GM19099 (cell line): ENCODE results near the gene SLC44A5.

Experiments
- POLR2A ChIP-seq: IDR thresholded peaks from 3 replicates; pipeline ENCODE4 v1.6.1; 2011; ENCODE audit warnings: low read depth; ENCODE audit not compliant: insufficient read length; ENCODE audit errors: extremely low read depth

SLC44A5 gene

DNA sequence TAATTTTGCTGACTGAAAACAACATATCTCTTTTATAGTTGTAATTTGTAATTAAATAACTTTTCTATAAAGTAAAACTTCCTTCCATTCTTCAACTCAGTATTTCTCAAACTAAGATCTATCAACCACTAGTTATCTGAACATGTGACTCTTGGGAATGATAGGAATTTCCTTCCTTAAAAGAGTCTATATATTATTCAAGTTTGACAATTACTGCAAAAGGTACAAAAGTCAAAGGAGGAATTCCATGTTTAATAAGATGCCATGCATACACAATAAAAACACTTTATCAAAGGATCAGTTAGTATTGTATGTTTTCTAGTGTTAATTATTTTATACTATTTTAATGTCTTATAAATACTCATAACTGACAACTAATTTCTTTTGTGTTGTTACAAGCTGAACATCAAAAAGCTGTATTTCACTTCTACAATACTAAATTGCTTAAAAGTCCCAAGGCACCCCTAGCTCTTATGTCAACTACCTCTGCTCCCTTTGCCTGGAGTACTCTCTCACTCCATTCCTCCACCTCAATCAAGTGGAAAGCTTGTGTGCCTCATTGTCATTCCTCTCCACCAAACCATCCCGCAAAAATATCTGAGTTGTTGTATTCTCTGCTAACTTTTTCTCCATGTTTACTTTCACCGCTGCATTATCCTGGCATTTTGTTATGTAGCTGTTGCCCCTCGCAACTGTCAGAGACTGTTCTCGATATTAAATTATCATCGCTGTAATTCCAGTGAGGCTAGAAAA lies 67.9 kb downstream of the SLC44A5 start:
- TF ChIP-seq POLR2A, result no peak

DNA sequence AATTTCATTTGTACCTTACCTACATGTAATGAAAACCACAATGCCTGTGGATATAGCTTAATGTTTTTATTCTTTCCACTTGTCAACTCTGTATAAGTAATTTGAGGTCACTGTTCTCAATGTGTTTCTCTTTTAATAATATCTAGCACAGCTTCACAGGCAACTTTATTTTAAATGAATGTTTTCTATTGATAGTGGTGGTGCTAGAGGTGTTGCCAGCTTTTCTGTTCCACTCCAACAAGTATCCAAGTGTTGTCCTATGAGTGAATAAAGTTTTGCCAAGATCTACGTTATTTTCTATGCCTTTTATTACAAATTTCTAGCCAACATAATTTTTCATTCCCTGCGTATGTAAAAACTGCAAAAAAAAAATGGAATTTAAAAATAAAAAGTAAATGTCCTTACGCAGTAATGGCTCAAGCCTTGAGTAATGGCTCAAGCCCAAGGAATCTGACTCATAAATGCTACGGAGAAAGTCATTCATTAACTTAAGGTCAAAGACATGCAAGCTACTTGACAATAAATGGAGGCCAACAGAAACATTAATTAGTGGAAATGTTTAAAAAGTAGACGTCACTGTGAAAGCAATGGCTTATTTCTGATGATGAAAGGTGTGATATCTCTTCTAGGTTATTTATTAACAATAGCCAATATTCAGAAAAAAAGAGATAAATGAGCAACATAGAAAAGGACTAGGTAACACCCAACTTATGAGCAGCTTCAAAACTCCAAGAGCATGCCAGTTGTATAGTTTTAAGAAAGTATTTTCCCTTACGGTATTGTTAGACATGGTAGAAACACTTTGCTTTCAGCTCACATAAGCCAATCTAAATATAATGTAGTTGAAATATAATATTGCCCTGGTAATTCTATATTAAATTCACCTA lies 71.4 kb downstream of the SLC44A5 start:
- TF ChIP-seq POLR2A, result no peak

DNA sequence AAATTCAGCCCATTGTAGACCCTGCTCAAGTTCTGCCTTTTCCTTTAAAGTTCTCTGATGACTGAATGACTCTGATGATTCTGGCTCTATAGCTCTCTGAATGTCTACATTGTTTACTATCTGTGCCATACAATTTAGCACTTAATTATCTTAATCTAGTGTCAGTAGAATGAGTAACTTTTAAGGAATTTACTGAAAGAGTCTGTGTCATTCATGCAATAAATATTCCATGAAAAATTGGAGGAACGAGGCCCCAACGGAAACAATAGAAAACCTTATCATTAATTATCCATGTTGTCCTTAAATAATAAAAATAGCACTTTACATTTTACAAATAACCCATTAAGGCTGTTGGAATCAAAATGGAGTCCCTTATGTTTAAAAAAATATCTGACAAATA lies 77.8 kb downstream of the SLC44A5 start:
- no peak for TF ChIP-seq POLR2A

DNA sequence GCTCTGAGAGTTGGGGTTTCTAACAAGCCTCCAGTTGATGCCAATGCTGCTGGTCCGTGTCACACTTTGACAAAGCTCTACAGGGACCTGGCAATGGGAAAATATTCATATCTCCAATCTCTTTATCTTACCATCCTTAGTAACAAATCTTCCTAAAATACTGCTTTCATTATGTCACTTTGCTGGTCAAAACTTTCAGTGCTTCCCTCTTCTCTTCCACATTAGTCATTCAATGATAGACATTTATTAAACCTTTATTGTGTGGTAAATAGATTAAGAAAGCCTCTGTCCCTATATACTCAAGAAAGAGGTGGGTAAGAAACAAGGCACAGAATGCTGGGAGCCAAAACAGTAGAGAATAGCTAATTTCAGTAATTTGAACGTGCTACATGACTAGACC lies 79.3 kb downstream of the SLC44A5 start:
- TF ChIP-seq POLR2A, result no peak

DNA sequence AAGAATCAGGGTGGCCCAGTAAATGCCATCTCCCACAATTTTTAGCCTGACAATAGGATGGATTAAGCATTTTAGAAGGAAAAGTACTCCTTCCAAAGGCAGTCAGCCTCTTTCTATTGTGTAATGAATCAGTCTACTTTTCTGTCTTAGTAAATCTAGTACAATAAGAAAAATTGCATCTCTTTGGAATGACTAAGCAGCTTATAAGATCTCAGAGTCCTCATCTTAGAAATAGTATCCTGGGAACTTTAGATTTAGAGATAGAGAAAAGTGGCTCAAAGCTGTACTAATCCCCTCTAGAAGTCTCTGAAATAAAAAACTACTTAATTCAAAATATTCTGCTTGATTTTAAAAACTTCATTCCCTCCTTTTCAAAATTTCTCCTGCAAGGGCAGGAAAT lies 81.4 kb downstream of the SLC44A5 start:
- no peak for TF ChIP-seq POLR2A

DNA sequence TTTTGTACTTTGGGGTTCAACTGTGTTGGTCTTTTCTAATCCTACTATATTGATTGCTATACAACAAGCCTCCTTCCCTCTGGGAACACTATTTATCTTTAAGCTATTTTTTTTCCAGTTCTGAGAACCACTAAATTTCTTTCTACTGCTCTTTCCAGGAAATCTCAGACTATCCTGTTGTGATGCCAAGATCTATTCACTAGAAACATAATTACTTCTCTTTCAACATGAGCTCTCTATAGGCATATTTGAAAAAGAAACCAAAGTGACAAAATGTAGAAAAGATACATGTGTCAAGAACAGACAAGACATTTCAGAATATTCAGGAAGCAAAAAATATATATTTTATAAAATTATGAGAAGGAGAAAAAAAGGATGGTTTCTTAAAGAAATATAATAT lies 82.9 kb downstream of the SLC44A5 start:
- no peak for TF ChIP-seq POLR2A

DNA sequence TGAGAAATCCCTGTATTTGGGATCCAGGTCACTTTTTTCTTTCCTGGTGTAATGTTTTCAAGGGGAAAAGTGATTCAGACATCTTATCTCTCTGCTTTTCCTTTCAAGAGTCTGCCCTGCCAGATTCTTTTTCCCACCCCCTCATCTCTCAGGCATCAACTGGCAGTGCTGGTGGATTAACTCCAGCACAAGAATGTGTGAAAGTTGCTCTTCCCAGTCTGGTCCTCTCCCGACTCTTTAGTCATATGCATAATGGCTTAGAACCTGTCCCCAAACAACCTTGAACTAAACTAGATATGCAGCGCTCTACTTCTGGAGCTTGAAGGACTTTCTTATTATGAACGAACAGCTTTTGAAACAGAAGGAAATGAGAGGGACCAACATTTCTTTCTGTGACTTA lies 88.5 kb downstream of the SLC44A5 start:
- TF ChIP-seq POLR2A, result no peak

DNA sequence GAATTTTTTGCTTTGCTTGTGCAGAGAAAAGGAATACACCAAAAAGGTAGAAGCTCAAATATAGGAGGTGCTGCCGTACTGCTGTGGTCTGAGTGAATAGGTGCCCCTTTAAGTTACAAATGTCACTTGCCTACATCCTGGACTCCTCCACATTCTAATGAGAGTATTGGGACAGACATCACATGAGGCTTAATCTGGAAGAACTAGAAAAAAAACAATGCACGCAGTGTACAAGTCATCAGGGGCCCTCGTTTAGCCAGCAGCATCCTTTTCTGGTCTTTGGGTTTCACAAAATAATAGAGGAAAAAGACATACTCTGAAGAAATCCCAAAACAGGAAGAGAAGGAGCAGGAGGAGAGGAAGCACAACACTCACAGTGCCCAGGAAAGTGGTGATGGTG lies 89.3 kb downstream of the SLC44A5 start:
- TF ChIP-seq POLR2A, result no peak

DNA sequence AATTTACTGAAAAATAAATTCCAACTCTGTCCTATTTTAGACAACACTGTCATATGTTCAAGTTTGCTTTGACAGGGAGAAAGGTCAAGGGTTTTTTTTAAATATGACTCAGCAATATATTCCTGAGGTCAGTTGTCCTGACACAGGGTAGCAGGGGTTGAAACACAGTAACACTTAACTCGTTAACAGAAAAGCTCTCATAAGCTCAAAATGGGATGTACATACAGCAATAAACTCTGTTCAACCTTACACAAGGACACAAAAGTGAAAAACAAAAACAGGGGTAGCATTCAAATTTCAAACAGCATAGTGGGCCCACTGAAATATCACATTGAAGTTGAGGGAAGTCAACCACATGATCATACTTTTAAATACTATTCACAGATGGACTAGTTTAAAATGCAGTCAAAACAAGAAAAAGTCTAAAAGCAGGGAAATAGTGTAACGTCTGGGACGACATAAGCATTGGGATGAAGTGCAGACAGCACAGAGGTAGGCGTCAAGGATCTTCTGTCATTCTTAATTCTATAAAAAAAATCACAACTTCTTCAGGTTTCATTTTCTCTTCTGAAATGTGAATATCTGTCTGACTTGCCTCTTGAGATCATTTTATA lies 89.9 kb downstream of the SLC44A5 start:
- no peak for TF ChIP-seq POLR2A

DNA sequence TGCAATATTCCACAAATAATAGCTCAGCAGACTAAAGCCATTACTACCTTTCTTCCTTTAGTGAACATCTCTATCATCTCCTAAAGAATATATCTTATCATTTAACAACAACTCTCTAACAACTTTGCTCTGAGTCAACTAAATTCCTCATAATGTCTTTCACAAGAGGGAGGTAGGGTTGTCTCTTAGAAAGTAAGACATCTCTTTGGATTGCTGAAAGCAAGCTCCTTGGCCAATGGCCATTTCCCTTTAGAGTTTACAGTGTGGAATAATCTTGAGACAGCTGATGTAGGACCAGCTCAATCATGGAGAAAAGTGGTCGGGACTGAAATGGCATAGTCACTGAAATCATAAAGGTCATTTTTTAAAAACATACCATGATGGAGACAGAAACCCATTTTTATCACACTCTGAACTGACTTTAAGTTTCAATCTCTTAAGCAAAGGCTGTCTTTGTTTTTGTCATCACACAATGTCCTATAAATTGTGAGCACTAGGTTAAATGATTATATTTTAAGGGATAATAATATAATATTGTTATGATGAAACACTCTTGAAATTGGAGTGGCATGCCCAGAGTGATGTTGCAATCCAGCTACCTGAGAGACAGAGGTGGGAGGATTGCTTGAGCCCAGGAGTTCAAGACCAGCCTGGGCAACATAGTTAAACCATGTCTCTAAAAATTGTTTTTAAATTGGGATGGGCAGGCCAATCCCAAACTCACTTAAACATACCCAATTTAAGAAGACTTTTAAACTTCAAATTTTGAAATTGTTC lies 91.1 kb downstream of the SLC44A5 start:
- no peak for TF ChIP-seq POLR2A

DNA sequence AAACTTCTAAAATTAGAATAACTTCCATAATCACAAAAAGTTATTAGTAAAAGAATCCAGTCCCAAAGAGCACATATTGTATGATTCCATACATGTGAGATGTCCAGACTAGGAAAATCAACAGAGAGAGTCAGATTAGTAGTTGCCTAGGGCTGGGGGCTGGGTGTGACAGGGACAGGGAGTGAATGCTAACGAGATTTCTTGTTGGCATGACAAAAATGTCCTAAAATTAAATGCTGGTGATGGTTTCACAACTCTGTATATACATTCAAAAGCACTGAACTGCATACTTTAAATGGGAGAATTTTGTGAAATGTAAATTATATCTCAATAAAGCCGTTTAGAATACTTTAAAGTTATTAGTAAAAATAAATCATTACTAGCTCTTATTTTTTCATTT lies 92.2 kb downstream of the SLC44A5 start:
- TF ChIP-seq POLR2A, result no peak

DNA sequence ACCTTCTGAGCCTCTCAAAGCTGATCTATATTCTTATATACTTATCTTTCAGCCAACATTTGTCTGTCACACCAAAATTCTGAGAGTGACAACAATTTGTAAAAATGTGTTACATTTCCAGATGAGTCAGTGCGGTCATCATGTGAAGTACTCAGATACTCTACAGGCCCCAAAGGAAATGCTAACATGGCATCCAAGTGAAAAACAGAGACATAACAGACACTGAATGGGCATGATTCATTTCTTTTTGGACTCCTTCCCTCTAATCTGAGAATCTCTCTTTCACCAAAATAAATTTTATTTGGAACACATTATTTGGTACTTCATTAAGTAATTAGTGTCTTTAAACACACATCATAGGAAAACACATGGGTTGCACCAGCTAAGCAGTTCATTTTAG lies 96.6 kb downstream of the SLC44A5 start:
- no peak for TF ChIP-seq POLR2A

DNA sequence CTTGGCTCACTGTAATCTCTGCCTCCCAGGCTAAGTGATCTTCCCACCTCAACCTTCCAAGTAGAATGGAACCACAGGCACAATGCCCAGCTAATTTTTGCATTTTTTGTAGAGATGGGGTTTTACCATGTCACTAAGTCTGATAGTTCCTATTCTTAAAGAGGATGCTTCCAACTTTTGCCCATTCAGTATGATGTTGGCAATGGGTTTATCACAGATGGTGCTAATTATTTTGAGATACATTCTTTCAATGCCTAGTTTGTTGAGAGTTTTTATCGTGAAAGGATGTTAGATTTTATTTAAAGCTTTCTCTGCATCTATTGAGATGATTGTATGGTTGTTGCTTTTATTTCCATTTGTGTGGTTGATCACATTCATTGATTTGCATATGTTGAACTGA lies 103.9 kb downstream of the SLC44A5 start:
- no peak for TF ChIP-seq POLR2A

DNA sequence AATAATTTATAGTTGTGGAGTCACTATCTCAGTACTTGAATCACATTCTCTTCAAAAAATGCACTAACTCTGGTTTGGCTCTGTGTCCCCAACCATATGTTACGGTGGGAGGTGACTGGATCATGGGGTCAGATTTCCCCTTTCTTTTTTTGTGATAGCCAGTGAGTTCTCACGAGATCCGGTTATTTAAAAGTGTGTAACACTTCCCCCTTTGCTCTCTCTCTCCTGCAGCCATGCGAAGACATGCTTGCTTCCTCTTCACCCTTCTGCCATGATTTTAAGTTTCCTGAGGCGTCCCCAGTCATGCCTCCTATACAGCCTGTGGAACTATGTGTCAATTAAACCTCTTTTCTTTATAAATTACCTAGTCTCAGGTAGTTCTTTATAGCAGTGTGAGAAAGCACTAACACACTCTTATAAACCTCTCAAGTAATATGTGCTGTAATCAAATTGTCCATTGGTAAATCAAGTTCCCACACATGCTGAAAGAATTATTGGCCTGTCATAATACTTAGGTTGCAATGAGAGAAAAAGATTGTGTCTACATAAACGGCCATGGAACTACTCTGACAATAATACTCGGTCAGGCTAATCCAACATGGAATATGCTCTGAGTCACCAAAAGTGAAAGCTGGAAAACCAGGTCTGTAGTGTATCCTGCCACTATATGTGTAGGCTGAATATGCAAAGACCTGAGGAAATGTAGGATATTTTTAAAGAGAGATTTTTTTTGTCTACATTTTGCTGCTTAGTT lies 107.5 kb downstream of the SLC44A5 start:
- no peak for TF ChIP-seq POLR2A
